PC-9 (cell line): ENCODE measurements around the gene PALLD. TPM values are rescaled to one million over a fixed set of nuclear protein-coding genes. Genes with fewer than 3 reads are reported as not detected.

Source experiments
- BruUV-seq: library from RNA; stranded (reverse); fragments of 400-500 nt; replicated peaks from 2 replicates; lab custom pipeline; 2021; lab: Mats Ljungman, UMichigan
- CTCF ChIA-PET: fragments of 300-600 bp; sonication (Branson Sonifier 250); formaldehyde crosslinking; loops from one replicate; lab custom pipeline; 2022; ENCODE audit warnings: antibody characterized with exemption; lab: Charles Lee
- POLR2A ChIA-PET: fragments of 300-600 bp; sonication (Branson Sonifier 250); formaldehyde crosslinking; loops from one replicate; lab custom pipeline; 2022; ENCODE audit warnings: antibody characterized with exemption; ENCODE audit not compliant: unreplicated experiment; lab: Charles Lee
- DNase-seq, 2 experiments: peaks; one replicate each; pipeline versions ENCODE4 v3.0.0 to v3.0.0-alpha.2; 2015 to 2022; ENCODE audit warnings: mixed read lengths in 1 of 2
- H2AFZ ChIP-seq: fragments of 200-600 bp; sonication (generic); 2 replicates; pipeline ENCODE4 v1.8.1; 2017; ENCODE audit warnings: antibody characterized with exemption
- H3F3A ChIP-seq: fragments of 200-600 bp; sonication (generic); 2 replicates; pipeline ENCODE4 v1.8.1; 2017; ENCODE audit warnings: antibody characterized with exemption, mild to moderate bottlenecking, low read depth; ENCODE audit not compliant: insufficient read depth
- H3K27ac ChIP-seq: fragments of 200-600 bp; sonication (generic); 2 replicates; pipeline ENCODE4 v1.6.1; 2016; ENCODE audit warnings: mixed run types
- H3K27me3 ChIP-seq: fragments of 200-600 bp; sonication (generic); 2 replicates; pipeline ENCODE4 v1.6.1; 2016; ENCODE audit warnings: low read depth, mixed run types; ENCODE audit not compliant: insufficient read depth
- H3K36me3 ChIP-seq: fragments of 200-600 bp; sonication (generic); 2 replicates; pipeline ENCODE4 v1.6.1; 2016; ENCODE audit warnings: low read depth, mixed run types
- H3K4me1 ChIP-seq: fragments of 200-600 bp; sonication (generic); replicated peaks from 2 replicates; pipeline ENCODE4 v1.6.1; 2016; ENCODE audit warnings: mixed run types; ENCODE audit not compliant: insufficient read depth
- H3K4me2 ChIP-seq: fragments of 200-600 bp; sonication (generic); 2 replicates; pipeline ENCODE4 v1.6.1; 2017; ENCODE audit warnings: mixed run types
- H3K4me3 ChIP-seq: fragments of 200-600 bp; sonication (generic); 2 replicates; pipeline ENCODE4 v1.6.1; 2016; ENCODE audit warnings: mixed run types
- H3K79me2 ChIP-seq: fragments of 200-600 bp; sonication (generic); 2 replicates; pipeline ENCODE4 v1.6.1; 2017; ENCODE audit warnings: low read depth, mixed run types
- H3K9me2 ChIP-seq: fragments of 200-600 bp; sonication (generic); 2 replicates; pipeline ENCODE4 v1.8.1; 2017; ENCODE audit warnings: mild to moderate bottlenecking; ENCODE audit not compliant: insufficient read depth
- H3K9me3 ChIP-seq: fragments of 200-600 bp; sonication (generic); 2 replicates; pipeline ENCODE4 v1.8.1; 2016; ENCODE audit warnings: low read depth; ENCODE audit not compliant: insufficient read depth
- H4K20me1 ChIP-seq: fragments of 200-600 bp; sonication (generic); 2 replicates; pipeline ENCODE4 v1.8.1; 2017; ENCODE audit not compliant: insufficient read depth
- CTCF ChIP-seq: fragments of 200-600 bp; sonication (generic); conservative IDR thresholded peaks from 2 replicates; pipeline ENCODE4 v1.6.1; 2017; ENCODE audit warnings: mixed run types, antibody characterized with exemption, mild to moderate bottlenecking, moderate library complexity
- EZH2 ChIP-seq: fragments of 200-600 bp; sonication (generic); IDR thresholded peaks from 2 replicates; pipeline ENCODE4 v1.8.0; 2017; ENCODE audit warnings: antibody characterized with exemption, low read depth
- intact Hi-C: fragments of 100-400 bp; cut with micrococcal nuclease; formaldehyde crosslinking; loops from one replicate; pipeline ENCODE4 v1.10.0; 2022; ENCODE audit not compliant: unreplicated experiment
- total RNA-seq: library from RNA; stranded (reverse); gene quantifications from 2 replicates; pipeline ENCODE4 v1.2.3, GENCODE V29; 2021

The PALLD gene
- total RNA-seq, 1 experiment from 2014 or later: 156 TPM

DNA sequence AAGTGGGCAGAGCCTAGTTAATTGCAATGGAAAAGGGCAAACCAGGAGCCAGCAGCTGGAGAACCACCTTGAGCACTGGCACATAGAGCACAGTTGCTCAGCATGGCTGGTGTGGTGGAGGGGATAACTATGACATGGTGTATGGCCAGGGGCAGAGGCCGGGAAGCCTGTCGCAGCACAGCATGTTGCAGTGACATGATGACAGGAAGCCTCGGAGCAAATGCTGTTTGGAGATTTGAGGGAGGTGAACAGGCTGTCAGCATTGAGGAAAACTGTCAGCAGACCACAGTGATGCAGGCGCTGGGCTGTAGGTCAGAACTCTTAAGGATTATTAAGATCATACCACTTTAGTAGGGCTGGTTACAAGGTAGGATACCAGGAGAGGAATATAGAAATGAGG lies 284.5 kb downstream of the PALLD start:
- Histone ChIP-seq H3K27ac (no peak overlapping the region), H3K4me3 (no peak overlapping the region), H3F3A (no peaks in the 10 kb centered on the region), H3K9me3 (no peaks in the 10 kb centered on the region), H3K4me1 (no peaks in the 10 kb centered on the region), H4K20me1 (no peaks in the 10 kb centered on the region), H3K36me3 (no peaks in the 10 kb centered on the region), H3K9me2 (no peaks in the 10 kb centered on the region), H3K4me2 (no peak overlapping the region), H2AFZ (no peak overlapping the region), H3K27me3 (no peaks in the 10 kb centered on the region), H3K79me2 (no peaks in the 10 kb centered on the region)
- no peak for DNase-seq
- TF ChIP-seq EZH2 (no peak), CTCF (no peak)
- ChIA-PET POLR2A (no interaction called here), CTCF (no interaction called here)
- intact Hi-C loops: no loop called here
- BruUV-seq: no TSS peak

DNA sequence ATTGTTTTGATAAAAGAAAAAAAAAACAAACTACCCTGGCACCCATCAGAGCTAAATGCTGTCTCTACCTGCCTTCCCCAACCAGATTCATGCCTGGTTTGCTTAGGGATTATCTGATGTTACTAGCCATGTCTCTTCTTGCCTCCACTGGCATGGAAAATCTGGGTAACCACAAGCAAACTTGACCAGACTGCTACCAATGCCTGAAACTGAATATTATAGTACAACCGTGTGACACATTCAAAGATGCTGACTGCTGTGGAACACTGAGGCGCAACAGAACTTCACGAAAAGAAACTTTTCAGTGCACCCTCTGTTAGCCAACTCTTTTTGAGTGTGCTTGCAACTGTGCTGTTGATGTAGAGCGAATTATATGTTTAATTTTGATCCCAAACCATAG lies 285.1 kb downstream of the PALLD start:
- CTCF ChIA-PET: no interaction called here
- intact Hi-C loops: no loop called here
- Histone ChIP-seq H3F3A (no peaks in the 10 kb centered on the region), H3K4me1 (no peaks in the 10 kb centered on the region), H3K79me2 (no peaks in the 10 kb centered on the region), H3K27me3 (no peaks in the 10 kb centered on the region), H3K4me2 (no peak overlapping the region), H2AFZ (no peak overlapping the region), H4K20me1 (no peaks in the 10 kb centered on the region), H3K9me3 (no peaks in the 10 kb centered on the region), H3K9me2 (no peaks in the 10 kb centered on the region), H3K36me3 (no peaks in the 10 kb centered on the region), H3K27ac (no peak overlapping the region), H3K4me3 (no peak overlapping the region)
- no peak for DNase-seq
- BruUV-seq: no TSS peak
- POLR2A ChIA-PET: no interaction called here
- TF ChIP-seq CTCF (no peak), EZH2 (no peak)

- Histone ChIP-seq H3K4me3 (no peak overlapping the region), H3K27me3 (no peaks in the 10 kb centered on the region), H3K9me2 (no peaks in the 10 kb centered on the region), H3K4me1 (no peaks in the 10 kb centered on the region), H3K79me2 (no peaks in the 10 kb centered on the region), H3K4me2 (no peak overlapping the region), H3K36me3 (no peaks in the 10 kb centered on the region), H2AFZ (no peak overlapping the region), H3F3A (no peaks in the 10 kb centered on the region), H3K9me3 (no peaks in the 10 kb centered on the region), H3K27ac (no peak overlapping the region), H4K20me1 (no peaks in the 10 kb centered on the region)
- BruUV-seq: no TSS peak
- TF ChIP-seq CTCF: no peak
- TF ChIP-seq EZH2: no peak
- POLR2A ChIA-PET: interaction anchor here (0.6 kb wide), 1 partner anchor 28 kb away, joined by 3 read pairs; no protein-coding TSS in a partner anchor
- CTCF ChIA-PET: no interaction called here
- intact Hi-C loops: no loop called here
- no peak for DNase-seq
Observed at GRCh38 chr4:168782439-168782838, 285.6 kb downstream of the PALLD start.
